AG09309 (cell line): ENCODE data around the gene PAIP2B.
"Not testable (repeated sequence)": the region's sequence is repeated elsewhere in the genome, so short reads cannot be mapped to it uniquely, and the experiment has no call there.

Source experiments
- DNase-seq: peaks from one replicate; pipeline ENCODE4 v3.0.0-alpha.2; 2010; ENCODE audit warnings: low read depth
- H3K4me3 ChIP-seq: 2 replicates; pipeline ENCODE4 v1.5.1; 2011; ENCODE audit warnings: mild to moderate bottlenecking, low read depth, low read length, moderate library complexity; ENCODE audit not compliant: control insufficient read depth
- TF ChIP-seq, protein P1 (sequence below): IDR thresholded peaks from 2 replicates; pipeline ENCODE4 v1.5.1; 2011; ENCODE audit warnings: mild to moderate bottlenecking, low read depth, low read length, inconsistent platforms; ENCODE audit not compliant: insufficient read depth, control insufficient read depth; ENCODE audit errors: missing control alignments

PAIP2B gene

GRCh38 chr2:71207601-71208000 lies 19.3 kb downstream of the PAIP2B start:
- DNase-seq, result no peak
- TF ChIP-seq, protein P1, sequence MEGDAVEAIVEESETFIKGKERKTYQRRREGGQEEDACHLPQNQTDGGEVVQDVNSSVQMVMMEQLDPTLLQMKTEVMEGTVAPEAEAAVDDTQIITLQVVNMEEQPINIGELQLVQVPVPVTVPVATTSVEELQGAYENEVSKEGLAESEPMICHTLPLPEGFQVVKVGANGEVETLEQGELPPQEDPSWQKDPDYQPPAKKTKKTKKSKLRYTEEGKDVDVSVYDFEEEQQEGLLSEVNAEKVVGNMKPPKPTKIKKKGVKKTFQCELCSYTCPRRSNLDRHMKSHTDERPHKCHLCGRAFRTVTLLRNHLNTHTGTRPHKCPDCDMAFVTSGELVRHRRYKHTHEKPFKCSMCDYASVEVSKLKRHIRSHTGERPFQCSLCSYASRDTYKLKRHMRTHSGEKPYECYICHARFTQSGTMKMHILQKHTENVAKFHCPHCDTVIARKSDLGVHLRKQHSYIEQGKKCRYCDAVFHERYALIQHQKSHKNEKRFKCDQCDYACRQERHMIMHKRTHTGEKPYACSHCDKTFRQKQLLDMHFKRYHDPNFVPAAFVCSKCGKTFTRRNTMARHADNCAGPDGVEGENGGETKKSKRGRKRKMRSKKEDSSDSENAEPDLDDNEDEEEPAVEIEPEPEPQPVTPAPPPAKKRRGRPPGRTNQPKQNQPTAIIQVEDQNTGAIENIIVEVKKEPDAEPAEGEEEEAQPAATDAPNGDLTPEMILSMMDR, result no peak
- no peak overlapping the region for H3K4me3 ChIP-seq

DNA sequence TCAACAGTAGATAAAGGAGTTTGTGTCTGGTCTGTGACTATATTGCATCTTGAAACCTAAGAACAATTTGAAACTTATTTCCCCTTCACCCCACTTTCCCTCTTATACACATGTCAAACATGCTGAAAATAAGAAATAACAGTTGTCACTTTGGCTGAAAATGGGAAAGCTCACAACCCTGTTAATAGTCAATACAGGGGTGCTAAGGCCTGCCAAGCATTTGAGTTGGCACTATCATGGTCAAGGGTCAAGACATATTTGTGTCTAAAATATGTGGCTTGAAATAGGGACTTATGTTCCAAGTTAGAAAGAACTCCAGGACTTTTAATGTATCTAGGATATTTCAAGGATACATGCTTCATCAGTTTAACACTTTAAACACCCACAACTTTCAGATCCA lies 20.6 kb downstream of the PAIP2B start:
- no peak for DNase-seq
- H3K4me3 ChIP-seq, result no peak overlapping the region
- TF ChIP-seq, protein P1, result no peak

DNA sequence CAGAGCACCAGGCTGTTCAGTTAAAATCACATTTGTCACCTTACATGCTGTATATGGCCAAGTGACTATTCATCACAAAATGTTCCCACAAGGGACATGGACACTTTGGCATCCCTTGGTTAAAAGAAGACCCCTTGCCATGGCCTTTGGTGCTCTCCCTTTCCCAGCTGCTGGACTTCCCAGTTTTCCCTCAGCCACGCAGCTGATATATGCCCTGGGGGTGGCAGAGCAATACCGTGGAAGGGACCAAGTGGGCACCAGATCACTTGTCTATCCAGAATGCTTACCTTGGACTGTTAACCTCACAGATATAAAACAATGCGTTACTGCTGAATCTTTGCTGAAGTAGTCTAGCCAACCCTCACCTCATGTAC lies 35.3 kb downstream of the PAIP2B start:
- DNase-seq, result no peak
- TF ChIP-seq, protein P1, result no peak
- no peak overlapping the region for H3K4me3 ChIP-seq

DNA sequence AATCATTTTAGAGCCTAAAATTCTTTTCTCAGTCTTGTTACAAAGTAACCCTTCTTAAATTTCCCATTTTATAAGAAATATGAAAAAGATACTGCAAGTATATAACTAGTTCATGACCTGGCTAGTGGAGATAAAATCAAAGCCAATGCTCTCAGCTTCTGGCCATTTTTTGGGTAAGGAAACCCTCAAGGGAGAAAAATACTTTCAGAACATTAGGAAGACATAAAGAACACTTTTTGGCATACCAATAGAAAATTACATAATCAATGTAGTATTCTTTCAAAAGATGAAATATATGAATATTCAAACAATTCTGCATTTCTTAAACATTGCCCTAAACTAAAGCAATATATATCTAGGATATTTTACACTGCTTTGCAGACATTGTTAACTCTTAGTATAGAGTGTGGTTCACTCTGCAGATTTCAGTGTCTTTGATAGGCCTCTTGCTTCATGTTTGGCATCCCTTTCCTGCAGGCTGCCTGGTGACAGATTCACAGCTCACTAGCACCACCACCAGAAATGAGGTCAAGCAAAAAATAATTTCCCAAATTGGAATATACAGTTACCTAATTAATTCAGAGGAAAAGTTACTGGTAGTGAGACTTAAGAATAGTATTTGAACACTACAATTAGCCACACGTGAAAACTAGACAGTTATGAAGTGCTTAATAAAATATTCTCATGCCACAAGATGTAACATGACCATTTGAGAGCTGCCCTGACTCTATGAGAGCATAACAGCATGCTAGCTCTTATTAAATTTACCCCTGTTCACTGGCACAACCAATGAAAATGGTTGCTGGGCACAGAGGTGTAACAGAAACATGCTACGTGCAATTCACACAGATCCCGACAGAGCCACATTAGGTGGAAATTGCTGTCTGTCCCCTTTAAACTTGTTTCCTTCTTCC lies 36.0 kb downstream of the PAIP2B start:
- no peak overlapping the region for H3K4me3 ChIP-seq
- TF ChIP-seq, protein P1, result peak; percentile 53
- DNase-seq, result peak; percentile 20

GRCh38 chr2:71187589-71187988 lies 39.3 kb downstream of the PAIP2B start:
- TF ChIP-seq, protein P1, result no peak
- no peak for DNase-seq

GRCh38 chr2:71186973-71187372 lies 39.9 kb downstream of the PAIP2B start:
- TF ChIP-seq, protein P1, result no peak
- no peak for DNase-seq
- no peak overlapping the region for H3K4me3 ChIP-seq

More at GRCh38 chr2:71187589-71187988, 39.3 kb downstream of the PAIP2B start:
- H3K4me3 ChIP-seq, result no peak overlapping the region

DNA sequence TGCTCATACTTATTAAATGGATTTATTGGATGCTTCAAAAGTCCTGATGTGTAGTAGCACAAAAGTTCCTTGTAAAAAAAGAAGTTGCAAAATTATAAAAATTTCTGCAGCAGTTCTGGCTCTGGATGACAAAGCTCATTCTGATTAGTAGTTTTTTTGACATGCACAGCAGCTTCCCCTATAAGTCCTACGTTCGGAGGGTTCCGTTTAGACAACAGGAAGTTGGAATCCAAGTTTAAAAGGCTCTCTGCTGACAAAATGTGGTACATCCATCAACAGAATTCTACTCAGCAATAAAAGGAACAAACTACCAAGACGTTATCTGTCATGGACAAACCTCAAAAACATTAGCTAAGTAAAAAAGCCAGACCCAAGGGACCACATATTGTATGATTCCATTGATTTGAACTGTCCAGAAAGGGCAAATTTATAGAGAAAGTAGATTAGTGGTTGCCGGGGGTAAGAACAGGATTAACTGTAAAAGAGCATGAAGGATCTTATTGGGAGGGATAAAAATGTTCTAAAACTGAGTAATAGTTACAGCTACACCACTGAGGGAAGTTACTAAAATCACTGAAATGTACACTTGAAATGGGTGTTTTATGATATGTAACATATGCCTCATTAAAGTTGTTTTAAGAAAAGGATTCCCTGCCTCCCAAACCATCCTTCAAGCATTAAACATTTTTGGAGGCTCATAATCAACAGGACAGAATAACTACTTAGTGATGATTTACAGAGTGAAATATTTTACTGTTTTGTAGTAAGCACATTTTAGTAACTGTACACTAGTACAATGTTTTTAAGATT lies 43.4 kb downstream of the PAIP2B start:
- not testable (repeated sequence) for H3K4me3 ChIP-seq, DNase-seq
